Upper lobe of left lung (tissue), 6 donors: Measurements from ENCODE around the gene ERG. TPM values are rescaled to one million over a fixed set of nuclear protein-coding genes. Genes with fewer than 3 reads are reported as not detected.

Source experiments
- ATAC-seq, 2 donors: fragments of 200-7000 bp; cut with Tn5 transposase; one replicate each; pipeline ENCODE4 v1.9.1; 2022; ENCODE audit warnings: mild to moderate bottlenecking in 2 of 2, moderate library complexity in 2 of 2; ENCODE audit not compliant: low FRiP score in 2 of 2
- DNase-seq, 2 donors: peaks; one replicate each; pipeline ENCODE4 v3.0.0-alpha.2; 2019 to 2020
- H3K27ac ChIP-seq, 4 donors: fragments of 200-600 bp; sonication (generic); one replicate each; pipeline ENCODE4 v1.5.1; 2016 to 2019
- H3K27me3 ChIP-seq, 4 donors: fragments of 200-600 bp; sonication (generic); one replicate each; pipeline ENCODE4 v1.5.1; 2017 to 2019
- H3K36me3 ChIP-seq, 4 donors: fragments of 200-600 bp; sonication (generic); one replicate each; pipeline ENCODE4 v1.5.1; 2016 to 2019
- H3K4me1 ChIP-seq, 4 donors: fragments of 200-600 bp; sonication (generic); one replicate each; pipeline ENCODE4 v1.5.1; 2018 to 2019
- H3K4me3 ChIP-seq, 4 donors: fragments of 200-600 bp; sonication (generic); one replicate each; pipeline ENCODE4 v1.5.1; 2017 to 2019; ENCODE audit warnings: mild to moderate bottlenecking in 2 of 4, moderate library complexity in 1 of 4
- H3K9me3 ChIP-seq, 4 donors: fragments of 200-600 bp; sonication (generic); one replicate each; pipeline ENCODE4 v1.5.1; 2018 to 2019
- EP300 ChIP-seq, 4 donors: sonication (generic); formaldehyde crosslinking; IDR thresholded peaks; one replicate each; pipeline ENCODE4 v1.5.1; 2017; ENCODE audit warnings: antibody characterized with exemption in 4 of 4, control low read depth in 2 of 4
- POLR2A ChIP-seq, 4 donors: fragments of 450-650 bp; IDR thresholded peaks; one replicate each; pipeline ENCODE4 v1.5.1; 2016 to 2017; ENCODE audit warnings: antibody characterized with exemption in 4 of 4, mild to moderate bottlenecking in 2 of 4
- POLR2AphosphoS5 ChIP-seq, 2 donors: sonication (generic); formaldehyde crosslinking; IDR thresholded peaks; one replicate each; pipeline ENCODE4 v1.5.1; 2017; ENCODE audit warnings: antibody characterized with exemption in 2 of 2
- WGBS, 2 donors: methylation state at CpG; one replicate each; pipeline ENCODE4 v1.1.5; 2017 to 2018; 5-methylcytosine and 5-hydroxymethylcytosine counted together
- small RNA-seq, 4 donors: library from RNA; depleted of rRNA; stranded (forward); fragments of <200 nt; gene quantifications; one replicate each; pipeline ENCODE3, GENCODE V24; 2016
- total RNA-seq, 6 donors: library from RNA; depleted of rRNA in 4 of 6; stranded (reverse); fragments of >200 nt in 4 of 6; gene quantifications; one replicate each; pipeline versions ENCODE4 v1.1.0 to v1.2.1, GENCODE V29; 2016 to 2021
- TF ChIP-seq, protein P1 (sequence below), 6 experiments: fragments of 450-650 bp in 4 of 6; fragments of 200-600 bp in 2 of 6; sonication (generic) in 2 of 6; IDR thresholded peaks; one replicate each; pipeline ENCODE4 v1.5.1; 2016 to 2019; ENCODE audit warnings: antibody characterized with exemption in 6 of 6
- donor health status: DM: no; HTN: no; CAD: no; lungs with moderate emphysema.
- donor health status: DM: no; HTN: yes; CAD: no; lungs with severe emphysema.

Gene ERG
- total RNA-seq, 6 donors from 2014 or later = 14.7 to 38.9 (median 18.1) TPM

DNA sequence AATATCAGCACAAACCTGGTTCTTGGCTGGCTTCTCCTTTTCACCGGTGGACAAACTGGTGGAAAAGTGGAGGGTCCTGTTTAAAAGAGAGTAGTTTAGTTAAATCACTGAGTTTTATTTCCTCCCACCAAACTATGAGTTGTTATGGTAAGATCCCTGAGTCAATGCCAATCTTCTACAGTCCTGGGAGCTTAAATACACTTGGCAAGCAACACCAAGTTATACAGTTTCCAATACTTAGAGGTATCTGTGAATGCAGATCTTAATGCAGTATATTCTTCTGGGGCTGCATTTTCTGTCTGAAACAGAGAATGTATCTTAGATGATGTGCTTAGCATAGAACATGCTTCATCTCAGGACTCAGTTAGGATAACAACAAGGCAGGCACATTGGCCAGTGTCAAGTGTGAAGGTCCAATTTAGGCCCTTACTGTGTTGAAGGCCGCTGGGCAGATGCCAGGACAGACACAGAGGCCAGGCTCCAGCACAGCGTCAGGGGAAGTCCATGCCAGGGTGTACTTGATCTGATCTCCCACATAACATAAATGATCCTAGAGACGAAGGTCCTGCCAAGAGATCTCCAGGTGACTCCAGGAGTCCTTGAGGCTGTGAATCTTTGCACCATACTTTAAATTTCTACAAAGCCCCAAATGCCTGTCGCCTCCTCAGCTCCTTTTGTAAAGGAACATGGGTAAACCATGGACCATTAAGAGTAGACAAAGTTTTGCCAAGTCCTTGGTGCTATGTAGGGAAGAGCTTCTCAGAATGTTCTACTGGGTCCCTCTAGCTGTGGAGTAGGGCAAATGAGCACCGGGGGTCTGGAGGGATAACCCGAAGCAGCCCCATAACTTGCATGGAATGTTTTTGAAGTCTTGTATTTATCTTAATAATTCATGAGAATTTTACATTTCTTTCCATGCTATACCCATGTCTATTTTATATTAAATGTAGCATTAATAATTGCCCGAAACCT lies 164.7 kb downstream of the ERG start:
- Histone ChIP-seq H3K27ac (no peak overlapping the region), H3K4me3 (no peak overlapping the region), H3K36me3 (no peaks in the 10 kb centered on the region), H3K9me3 (no peaks in the 10 kb centered on the region), H3K27me3 (no peaks in the 10 kb centered on the region), H3K4me1 (no peaks in the 10 kb centered on the region)
- 69 to 72% methylated on average over 8 of the region's 8 CpGs for WGBS, 2 donors
- no peak for TF ChIP-seq EP300 (IDR thresholded peaks at IDR 0.05)
- TF ChIP-seq, protein P1, sequence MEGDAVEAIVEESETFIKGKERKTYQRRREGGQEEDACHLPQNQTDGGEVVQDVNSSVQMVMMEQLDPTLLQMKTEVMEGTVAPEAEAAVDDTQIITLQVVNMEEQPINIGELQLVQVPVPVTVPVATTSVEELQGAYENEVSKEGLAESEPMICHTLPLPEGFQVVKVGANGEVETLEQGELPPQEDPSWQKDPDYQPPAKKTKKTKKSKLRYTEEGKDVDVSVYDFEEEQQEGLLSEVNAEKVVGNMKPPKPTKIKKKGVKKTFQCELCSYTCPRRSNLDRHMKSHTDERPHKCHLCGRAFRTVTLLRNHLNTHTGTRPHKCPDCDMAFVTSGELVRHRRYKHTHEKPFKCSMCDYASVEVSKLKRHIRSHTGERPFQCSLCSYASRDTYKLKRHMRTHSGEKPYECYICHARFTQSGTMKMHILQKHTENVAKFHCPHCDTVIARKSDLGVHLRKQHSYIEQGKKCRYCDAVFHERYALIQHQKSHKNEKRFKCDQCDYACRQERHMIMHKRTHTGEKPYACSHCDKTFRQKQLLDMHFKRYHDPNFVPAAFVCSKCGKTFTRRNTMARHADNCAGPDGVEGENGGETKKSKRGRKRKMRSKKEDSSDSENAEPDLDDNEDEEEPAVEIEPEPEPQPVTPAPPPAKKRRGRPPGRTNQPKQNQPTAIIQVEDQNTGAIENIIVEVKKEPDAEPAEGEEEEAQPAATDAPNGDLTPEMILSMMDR (IDR thresholded peaks at IDR 0.05) = peak in 1 of 6 experiments; percentile 9
- no peak for DNase-seq
- ATAC-seq = no peak

DNA sequence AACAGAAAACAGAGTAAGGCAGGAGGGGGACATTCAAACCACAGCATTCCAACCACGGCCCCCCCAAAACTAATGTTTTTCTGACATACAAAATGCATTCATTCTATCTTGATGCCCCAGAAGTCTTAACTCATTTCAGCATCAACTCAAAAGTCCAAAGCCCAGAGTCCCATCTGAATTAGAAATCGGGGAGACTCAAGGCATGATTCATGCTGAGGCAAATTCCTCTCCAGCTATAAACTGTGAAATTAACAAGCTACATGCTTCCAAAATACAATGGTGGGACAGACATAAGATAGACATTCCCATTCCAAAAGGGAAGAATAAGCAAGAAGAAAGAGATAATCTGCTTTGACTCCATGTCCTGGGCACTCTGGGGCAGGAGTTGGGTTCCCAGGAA lies 167.6 kb downstream of the ERG start:
- no peaks in the 10 kb centered on the region for H3K36me3 ChIP-seq
- TF ChIP-seq, protein P1 (IDR thresholded peaks at IDR 0.05) = no peak
- TF ChIP-seq POLR2A (IDR thresholded peaks at IDR 0.05) = no peak
- no peak for TF ChIP-seq EP300 (IDR thresholded peaks at IDR 0.05)
- TF ChIP-seq POLR2AphosphoS5 (IDR thresholded peaks at IDR 0.05) = no peak
- H3K4me1 ChIP-seq = peaks cover 4 to 14% (median 9%) of the 10 kb centered on the region in 4 donors
- H3K4me3 ChIP-seq = no peak overlapping the region
- ATAC-seq (no peak), DNase-seq (no peak)
- 94 to 96% methylated on average over 2 of the region's 2 CpGs for WGBS, 2 donors
- H3K27me3 ChIP-seq = no peaks in the 10 kb centered on the region
- H3K9me3 ChIP-seq = no peaks in the 10 kb centered on the region
- no peak overlapping the region for H3K27ac ChIP-seq

Small RNAs within 50 kb of the gene (small RNA-seq; reads per million reads assigned to genes)
- 0 reads per million in 4 donors for gene SNRPGP13

Other genes with a start within 250 kb of the ERG start
- 10 to 100 TPM; 17.9 to 93.0 (median 48.6) TPM for gene KCNJ15, start 241.5 kb downstream of the ERG start, total RNA-seq